ENCODE results near the gene MUC6.
A peak's percentile ranks its signal among the peaks of the same experiment; 100 is the strongest.

Gene MUC6

DNA sequence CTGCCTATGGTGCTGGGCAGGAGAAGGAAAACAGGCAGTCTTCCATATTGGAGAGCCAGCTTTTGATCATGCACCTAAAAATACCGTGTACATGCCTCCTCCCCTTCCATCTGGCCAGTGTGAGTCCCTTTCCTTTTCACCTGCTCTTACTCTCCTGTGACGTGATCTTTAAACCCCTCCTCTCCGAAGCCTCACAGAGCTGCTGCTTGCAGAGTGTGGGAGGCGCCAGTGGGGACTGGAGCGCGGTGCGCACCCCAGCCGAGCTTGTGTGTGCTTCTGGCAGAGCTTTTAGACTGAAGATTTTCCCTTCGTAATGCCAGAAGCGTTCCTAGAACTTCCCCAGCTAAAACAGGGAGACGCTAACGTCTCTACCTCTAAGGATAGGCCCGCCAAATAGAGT lies 29.8 kb downstream of the MUC6 start:
- DNase-seq = peak; percentile 96 to 98

DNA sequence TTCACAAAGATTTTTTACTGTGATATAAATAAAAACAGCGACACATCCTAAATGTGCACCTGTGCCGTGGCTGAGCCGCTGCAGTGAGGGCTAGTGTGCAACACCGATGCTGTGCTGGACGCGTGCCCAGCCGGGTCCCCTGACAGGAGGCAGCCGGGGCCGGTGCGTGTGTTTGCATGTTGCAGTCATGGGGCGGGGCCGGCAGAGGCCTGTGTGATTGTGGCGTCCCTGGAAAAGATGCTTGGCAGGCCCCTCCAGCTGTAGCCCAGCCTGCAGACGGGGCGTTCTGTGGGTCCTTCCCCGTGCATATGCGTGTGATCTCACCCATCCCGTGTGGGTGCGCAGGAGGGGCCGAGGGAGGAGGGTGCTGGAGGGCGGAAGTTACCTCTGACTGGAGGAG lies 30.6 kb downstream of the MUC6 start:
- no peak for DNase-seq

- DNase-seq = no peak
Observed at GRCh38 chr11:1003159-1003558, 33.4 kb downstream of the MUC6 start.

- no peak for DNase-seq
Observed at GRCh38 chr11:1002406-1002984, 34.0 kb downstream of the MUC6 start.

GRCh38 chr11:1001617-1002405 lies 34.7 kb downstream of the MUC6 start:
- no peak for DNase-seq

DNA sequence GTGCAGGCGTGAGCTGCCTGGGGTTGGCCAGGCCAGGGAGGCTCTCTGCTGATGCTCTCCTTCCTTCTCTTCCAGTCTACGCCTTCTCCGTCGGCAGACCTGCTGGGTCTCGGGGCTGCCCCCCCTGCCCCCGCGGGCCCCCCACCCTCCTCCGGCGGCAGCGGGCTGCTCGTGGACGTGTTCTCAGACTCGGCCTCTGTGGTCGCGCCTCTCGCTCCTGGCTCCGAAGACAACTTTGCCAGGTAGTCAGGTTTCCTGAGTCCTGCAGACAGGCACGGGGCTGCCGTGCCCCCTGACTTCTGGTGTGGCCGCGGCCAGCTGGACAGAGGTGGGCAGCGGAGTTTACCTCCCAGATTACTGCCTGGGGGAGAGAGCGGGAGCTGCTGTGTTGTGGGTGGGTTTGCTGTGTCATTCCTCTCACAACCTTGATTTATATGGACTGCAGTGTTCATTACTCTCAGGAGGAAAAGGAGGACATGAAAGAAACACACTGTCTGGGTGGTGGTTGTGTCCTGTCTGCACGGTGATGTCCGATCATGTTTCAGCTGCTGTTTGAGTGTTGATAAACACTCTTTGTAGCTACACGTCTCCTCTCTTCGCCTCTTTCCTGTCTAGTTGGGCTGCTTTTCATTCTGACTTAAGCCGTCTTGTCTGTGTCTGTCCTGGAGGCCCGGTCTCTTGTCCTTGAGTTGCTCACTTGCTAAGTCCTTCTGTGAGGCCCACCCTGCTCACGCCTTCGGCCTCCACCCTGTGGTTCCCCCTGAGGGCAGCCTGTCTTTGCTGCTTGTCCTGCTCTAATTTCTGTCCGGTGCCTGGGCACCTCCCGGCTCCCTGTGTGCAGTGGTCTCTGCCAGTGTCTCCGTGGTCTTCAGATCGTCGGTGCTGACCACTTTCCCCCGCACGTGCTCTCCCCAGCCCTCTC lies 35.9 kb downstream of the MUC6 start:
- no peak for DNase-seq

GRCh38 chr11:999009-999408 lies 37.5 kb downstream of the MUC6 start:
- DNase-seq = no peak

- DNase-seq = no peak
Observed at GRCh38 chr11:997907-998306, 38.6 kb downstream of the MUC6 start.

- DNase-seq = no peak
Observed at GRCh38 chr11:996681-997080, 39.8 kb downstream of the MUC6 start.

- DNase-seq = no peak
Observed at GRCh38 chr11:995752-996420, 40.6 kb downstream of the MUC6 start.

DNA sequence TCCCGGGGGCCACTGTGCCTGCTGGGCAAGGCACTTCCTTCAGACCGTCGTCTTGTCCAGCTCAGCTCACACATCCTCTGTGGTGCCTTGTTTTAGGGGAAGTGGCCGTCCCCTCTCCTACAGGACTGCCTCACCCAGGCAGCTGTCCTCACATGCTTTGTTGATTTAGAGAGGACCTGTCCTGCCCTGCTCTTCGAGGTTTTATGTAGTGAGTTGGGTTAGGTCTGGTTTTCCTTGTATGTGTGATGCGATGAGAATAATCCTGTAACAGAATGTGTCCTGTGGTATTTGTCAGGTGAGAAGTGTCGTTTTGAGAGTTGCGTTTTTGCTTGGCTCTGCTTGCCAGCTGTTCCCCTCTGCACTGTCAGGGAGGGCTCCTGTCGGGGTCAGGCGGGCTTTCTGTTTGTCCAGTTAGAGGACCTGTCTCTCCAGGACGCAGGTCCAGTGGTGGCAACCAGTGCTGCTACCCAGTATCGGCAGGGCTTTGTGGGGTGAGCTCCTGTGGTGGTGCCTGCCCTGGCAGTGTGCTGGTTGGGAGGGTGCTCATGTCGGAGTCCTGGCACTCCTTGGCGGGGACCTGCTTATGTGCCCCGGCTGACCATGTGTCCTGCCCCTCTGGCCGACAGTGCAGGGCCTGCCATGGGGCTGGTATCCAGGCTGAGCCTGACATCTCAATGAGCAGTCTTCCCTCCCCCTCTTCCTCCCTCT lies 41.3 kb downstream of the MUC6 start:
- DNase-seq = no peak

GRCh38 chr11:993632-994167 lies 42.8 kb downstream of the MUC6 start:
- no peak for DNase-seq

GRCh38 chr11:992577-992976 lies 43.9 kb downstream of the MUC6 start:
- no peak for DNase-seq

DNA sequence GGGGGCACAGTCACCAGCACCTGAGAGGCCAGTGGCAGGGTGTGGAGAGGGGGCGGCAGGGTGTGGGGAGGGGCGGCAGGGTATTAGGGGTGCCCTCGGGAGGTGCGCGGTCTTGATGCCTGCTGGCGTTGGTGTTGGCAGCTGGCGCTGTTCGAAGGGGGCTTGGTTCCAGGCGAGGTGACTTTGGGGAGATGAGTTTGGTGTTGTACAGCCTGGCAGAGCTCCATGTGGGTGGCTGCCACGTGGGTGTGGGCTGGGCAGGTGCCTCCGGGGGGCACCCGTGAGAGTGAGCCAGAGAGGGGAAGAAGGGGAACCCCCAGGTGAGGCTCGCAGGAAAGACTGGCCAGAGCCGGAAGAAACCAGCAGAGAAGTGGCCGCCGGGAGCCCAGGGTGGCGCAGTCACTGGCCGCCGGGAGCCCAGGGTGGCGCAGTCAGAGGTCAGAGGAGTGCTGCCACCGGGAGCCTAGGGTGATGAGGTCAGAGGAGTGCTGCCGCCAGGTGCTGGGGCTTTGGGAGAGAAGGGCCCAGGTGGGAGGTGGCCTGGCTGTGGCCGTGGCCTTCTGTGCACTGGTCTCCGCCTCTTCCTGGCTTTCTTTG lies 44.7 kb downstream of the MUC6 start:
- no peak for DNase-seq

DNA sequence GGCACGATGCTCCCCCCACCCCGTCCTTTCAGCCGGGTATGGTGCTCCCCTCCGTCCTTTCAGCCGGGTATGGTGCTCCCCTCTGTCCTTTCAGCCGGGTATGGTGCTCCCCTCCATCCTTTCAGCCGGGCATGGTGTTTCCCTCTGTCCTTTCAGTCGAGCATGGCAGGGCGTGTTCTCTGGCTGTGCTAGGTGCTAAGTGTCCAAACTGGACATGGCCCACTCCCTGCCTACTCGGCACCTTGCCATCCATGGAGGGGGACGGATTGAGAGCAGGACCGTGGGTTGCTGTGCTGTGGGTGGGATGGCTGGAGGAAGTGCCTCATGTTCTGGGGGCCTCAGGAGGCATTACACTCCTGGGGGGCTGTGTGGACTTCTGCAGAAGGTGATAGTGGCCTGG lies 45.5 kb downstream of the MUC6 start:
- DNase-seq = no peak

GRCh38 chr11:990101-990500 lies 46.4 kb downstream of the MUC6 start:
- DNase-seq = no peak

GRCh38 chr11:987671-988070 lies 48.8 kb downstream of the MUC6 start:
- no peak for DNase-seq

DNA sequence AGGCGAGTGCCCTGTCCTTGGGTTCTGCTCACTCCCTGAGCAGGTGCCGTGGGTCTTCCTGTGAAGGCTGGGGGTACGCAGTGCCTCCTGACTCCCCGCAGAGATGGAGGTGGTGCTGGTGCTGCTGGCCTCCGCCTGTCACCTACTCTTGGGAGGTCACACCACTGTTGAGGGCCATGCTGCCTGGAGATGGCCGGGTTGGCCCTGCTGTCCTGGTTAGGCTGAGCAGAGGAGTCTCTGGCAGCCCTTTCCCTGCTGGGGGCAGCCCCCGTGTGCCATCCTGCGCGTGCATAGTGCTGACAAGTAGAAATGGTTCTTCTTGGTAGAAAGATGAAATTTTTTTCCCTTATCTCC lies 49.6 kb downstream of the MUC6 start:
- DNase-seq = no peak

DNA sequence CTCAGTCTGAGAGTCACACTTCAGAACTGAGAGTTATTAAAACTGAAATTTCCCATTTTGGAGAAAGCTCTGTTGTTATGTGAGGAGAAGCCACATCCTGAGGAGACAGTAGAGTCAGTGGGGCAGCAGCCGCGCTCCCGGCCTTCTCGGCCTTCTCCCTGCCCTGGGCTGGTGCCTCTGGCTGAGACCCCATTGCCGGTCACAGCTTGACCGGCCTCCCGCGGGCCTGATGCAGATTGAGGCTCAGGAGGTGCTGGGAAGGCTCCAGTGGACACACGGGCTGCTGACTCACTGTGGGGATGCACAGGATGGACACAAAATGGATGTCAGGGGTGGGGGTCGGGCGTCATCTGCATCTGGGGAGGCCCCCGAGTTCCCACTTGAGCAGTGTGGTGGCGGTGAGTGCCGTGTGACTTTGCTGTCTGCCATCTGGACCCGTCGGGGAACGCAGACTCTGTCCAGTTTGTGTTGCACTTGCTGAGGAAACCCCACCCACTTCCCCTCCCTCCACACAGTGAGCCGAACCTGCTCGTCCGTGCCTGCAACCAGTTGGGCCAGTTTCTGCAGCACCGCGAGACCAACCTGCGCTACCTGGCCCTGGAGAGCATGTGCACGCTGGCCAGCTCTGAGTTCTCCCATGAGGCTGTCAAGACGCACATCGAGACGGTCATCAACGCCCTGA lies 50.1 kb downstream of the MUC6 start:
- peak; percentile 28 to 62 for DNase-seq

- no peak for DNase-seq
Observed at GRCh38 chr11:985848-986247, 50.7 kb downstream of the MUC6 start.

DNA sequence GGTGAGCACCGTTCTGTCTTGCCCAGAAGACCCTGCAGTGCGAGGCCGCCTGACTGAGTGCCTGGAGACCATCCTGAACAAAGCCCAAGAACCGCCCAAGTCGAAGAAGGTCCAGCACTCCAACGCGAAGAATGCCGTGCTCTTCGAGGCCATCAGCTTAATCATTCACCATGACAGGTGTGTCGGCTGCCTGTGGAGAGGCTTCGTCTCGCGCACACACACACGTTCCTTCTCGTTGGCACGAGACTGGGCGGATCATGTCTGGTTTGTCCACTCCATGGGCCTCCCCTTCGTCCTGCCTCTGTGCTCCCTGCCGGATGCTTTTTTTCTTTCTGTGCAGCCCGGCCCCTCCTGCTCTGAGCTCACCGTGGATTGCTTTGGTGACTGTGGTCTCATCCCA lies 51.1 kb downstream of the MUC6 start:
- no peak for DNase-seq
